Amniotic epithelial cell (primary cell): ENCODE measurements around the gene PRAC1.

Experiments
- DNase-seq: peaks from one replicate; pipeline ENCODE4 v3.0.0-alpha.2; 2010; ENCODE audit warnings: low read depth

Gene PRAC1

GRCh38 chr17:48704361-48705248, 17.7 kb downstream of the PRAC1 start:
- DNase-seq: no peak

GRCh38 chr17:48701864-48702532, 20.3 kb downstream of the PRAC1 start:
- DNase-seq: no peak

GRCh38 chr17:48693178-48693577, 29.1 kb downstream of the PRAC1 start:
- DNase-seq: no peak

GRCh38 chr17:48692049-48692448, 30.3 kb downstream of the PRAC1 start:
- DNase-seq: no peak

- no peak for DNase-seq
These were observed 31.7 kb downstream of the PRAC1 start for GRCh38 chr17:48690655-48691054.

GRCh38 chr17:48681609-48682008, 40.7 kb downstream of the PRAC1 start:
- DNase-seq: no peak

GRCh38 chr17:48679385-48680096, 42.8 kb downstream of the PRAC1 start:
- DNase-seq: no peak

- peak; percentile 21 for DNase-seq
These were observed 44.0 kb downstream of the PRAC1 start for GRCh38 chr17:48678141-48678971.

GRCh38 chr17:48676963-48677558, 45.3 kb downstream of the PRAC1 start:
- DNase-seq: no peak

GRCh38 chr17:48672340-48672739, 50.0 kb downstream of the PRAC1 start:
- DNase-seq: no peak
